Lower leg skin (tissue), 4 donors: ENCODE results near the gene SNTG2. TPM values are rescaled to one million over a fixed set of nuclear protein-coding genes. Genes with fewer than 3 reads are reported as not detected.

Experiments used
- DNase-seq, 2 donors: peaks; one replicate each; pipeline ENCODE4 v3.0.0-alpha.2; 2019; ENCODE audit warnings: low spot score in 2 of 2
- H3K4me3 ChIP-seq: fragments of 200-600 bp; sonication (generic); 2 replicates; pipeline ENCODE4 v1.5.1; 2017; ENCODE audit warnings: mild to moderate bottlenecking, low read depth; ENCODE audit not compliant: poor library complexity, severe bottlenecking
- POLR2A ChIP-seq, 2 donors: fragments of 450-650 bp; IDR thresholded peaks; one replicate each; pipeline ENCODE4 v1.6.1; 2016 to 2017; ENCODE audit warnings: antibody characterized with exemption in 2 of 2, mild to moderate bottlenecking in 1 of 2, moderate library complexity in 1 of 2
- WGBS, 2 donors: methylation state at CpG; one replicate each; pipeline ENCODE4 v1.1.5; 2018; 5-methylcytosine and 5-hydroxymethylcytosine counted together
- intact Hi-C: fragments of 100-400 bp; cut with DNase I; formaldehyde crosslinking; loops from one replicate; pipeline ENCODE4 v1.15.0; 2023; ENCODE audit warnings: low total_unique reads
- total RNA-seq, 4 donors: library from RNA; depleted of rRNA; stranded (reverse); fragments of >200 nt; gene quantifications; one replicate each; pipeline ENCODE4 v1.1.0, GENCODE V29; 2016
- TF ChIP-seq, protein P1 (sequence below), 3 donors: fragments of 450-650 bp; IDR thresholded peaks; one replicate each; pipeline ENCODE4 v1.5.1; 2016; ENCODE audit warnings: antibody characterized with exemption in 3 of 3, mild to moderate bottlenecking in 3 of 3, moderate library complexity in 2 of 3

Gene SNTG2
- total RNA-seq, 4 donors from 2014 or later = 1.4 to 15.3 (median 6.3) TPM

DNA sequence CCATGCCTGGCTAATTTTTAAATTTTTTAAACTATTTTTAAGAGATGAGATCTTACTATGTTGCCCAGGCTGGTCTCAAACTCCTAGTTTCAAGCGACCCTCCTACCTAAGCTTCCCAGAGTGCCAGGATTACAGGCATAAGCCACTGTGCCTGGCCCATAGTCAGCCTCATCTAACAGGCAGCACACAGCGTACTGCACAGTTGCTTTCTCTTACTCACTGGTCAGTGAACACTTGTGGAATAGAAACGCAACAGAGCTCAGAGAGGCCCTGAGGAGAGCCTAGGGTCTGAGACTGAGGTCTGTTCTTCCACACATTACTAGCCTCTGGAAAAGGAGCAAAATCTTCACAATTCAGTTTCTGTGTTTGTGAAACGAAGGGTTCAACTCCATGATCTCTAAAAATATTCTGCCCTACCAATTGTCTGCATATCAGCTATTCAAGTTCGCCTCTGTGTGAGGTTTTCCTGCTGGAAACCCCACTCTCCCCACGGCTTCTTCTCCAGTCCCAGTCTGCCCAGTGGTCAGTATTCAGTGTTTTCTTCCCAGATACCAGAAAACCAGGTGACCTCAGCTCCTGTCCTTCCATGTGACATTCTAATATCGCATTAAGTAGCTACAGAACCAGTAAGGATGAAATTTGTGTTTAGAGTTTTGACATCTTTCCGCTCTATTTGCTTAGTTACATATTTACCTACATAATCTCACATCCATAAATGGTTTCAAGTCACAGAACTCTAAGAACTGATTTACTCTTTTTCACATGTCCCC lies 26.6 kb upstream of the SNTG2 start:
- TF ChIP-seq, protein P1, sequence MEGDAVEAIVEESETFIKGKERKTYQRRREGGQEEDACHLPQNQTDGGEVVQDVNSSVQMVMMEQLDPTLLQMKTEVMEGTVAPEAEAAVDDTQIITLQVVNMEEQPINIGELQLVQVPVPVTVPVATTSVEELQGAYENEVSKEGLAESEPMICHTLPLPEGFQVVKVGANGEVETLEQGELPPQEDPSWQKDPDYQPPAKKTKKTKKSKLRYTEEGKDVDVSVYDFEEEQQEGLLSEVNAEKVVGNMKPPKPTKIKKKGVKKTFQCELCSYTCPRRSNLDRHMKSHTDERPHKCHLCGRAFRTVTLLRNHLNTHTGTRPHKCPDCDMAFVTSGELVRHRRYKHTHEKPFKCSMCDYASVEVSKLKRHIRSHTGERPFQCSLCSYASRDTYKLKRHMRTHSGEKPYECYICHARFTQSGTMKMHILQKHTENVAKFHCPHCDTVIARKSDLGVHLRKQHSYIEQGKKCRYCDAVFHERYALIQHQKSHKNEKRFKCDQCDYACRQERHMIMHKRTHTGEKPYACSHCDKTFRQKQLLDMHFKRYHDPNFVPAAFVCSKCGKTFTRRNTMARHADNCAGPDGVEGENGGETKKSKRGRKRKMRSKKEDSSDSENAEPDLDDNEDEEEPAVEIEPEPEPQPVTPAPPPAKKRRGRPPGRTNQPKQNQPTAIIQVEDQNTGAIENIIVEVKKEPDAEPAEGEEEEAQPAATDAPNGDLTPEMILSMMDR (IDR thresholded peaks at IDR 0.05) = no peak
- no peak for TF ChIP-seq POLR2A (IDR thresholded peaks at IDR 0.05)
- 75 to 79% methylated on average over 8 of the region's 8 CpGs for WGBS, 2 donors
- H3K4me3 ChIP-seq = no peak overlapping the region
- no peak for DNase-seq
- intact Hi-C loops = no loop called here

DNA sequence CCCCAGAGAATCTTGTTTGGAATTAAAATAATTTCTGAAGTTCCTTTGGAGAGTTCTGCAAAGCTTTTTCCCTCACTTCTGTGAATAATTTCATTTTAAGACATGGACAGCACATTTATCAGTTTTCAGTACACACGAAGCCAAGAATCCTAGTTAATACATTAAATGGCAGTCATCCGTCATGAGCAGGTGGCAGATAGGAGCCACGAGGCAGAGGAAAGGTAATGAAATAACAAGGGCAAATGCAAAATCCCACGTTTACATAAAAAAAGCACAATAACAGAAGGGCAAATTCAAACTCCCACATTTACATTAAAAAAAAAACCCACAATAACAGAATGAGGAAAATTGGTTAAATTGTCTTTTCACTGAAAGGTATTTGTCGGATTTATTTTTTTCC lies 25.9 kb upstream of the SNTG2 start:
- H3K4me3 ChIP-seq = no peak overlapping the region
- DNase-seq = no peak
- TF ChIP-seq POLR2A (IDR thresholded peaks at IDR 0.05) = no peak
- TF ChIP-seq, protein P1 (IDR thresholded peaks at IDR 0.05) = no peak
- intact Hi-C loops = no loop called here
- WGBS, 2 donors = 72 to 73% methylated on average over 5 of the region's 5 CpGs

DNA sequence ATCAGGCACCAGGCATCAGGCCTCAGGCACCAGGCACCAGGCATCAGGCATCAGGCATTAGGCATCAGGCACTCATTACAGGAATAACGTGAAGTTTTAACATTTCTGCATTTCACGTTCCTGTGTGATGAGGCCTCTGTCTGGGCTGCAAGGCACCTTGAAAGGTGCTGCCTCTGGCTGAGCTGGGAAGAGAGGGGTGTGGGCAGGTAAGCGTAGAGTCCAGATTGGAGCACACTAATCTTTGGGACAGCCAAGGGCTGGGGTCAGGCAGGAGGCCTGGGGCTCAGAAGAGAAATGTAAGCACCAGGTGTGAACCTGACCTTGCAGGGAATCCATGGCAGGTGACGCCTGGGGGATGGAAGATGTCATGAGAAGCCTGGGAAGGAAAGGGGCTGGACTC lies 25.3 kb upstream of the SNTG2 start:
- intact Hi-C loops = no loop called here
- H3K4me3 ChIP-seq = no peak overlapping the region
- TF ChIP-seq POLR2A (IDR thresholded peaks at IDR 0.05) = no peak
- TF ChIP-seq, protein P1 (IDR thresholded peaks at IDR 0.05) = no peak
- DNase-seq = peak in 1 of 2 donors; percentile 32
- WGBS, 2 donors = 79 to 80% methylated on average over 4 of the region's 4 CpGs

DNA sequence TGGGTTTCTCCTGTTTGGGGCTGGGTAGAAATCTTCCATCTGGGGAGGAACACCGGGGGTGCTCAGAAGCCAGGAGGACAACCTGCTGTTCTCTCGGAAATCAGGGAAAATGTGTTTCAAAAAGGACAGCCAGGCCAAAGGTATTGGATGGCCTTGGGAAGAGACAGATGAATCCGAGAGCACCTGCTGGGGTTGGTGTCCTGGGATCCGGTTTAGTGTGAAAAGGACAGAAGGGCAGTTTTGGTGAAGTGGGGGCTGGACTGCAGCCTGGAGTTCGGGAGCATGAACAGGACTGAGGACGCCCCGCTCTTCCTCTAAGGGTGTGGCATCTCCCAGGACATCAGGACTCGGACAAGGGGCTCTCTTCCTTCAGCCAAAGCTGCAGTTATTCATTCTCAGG lies 24.9 kb upstream of the SNTG2 start:
- intact Hi-C loops = no loop called here

DNA sequence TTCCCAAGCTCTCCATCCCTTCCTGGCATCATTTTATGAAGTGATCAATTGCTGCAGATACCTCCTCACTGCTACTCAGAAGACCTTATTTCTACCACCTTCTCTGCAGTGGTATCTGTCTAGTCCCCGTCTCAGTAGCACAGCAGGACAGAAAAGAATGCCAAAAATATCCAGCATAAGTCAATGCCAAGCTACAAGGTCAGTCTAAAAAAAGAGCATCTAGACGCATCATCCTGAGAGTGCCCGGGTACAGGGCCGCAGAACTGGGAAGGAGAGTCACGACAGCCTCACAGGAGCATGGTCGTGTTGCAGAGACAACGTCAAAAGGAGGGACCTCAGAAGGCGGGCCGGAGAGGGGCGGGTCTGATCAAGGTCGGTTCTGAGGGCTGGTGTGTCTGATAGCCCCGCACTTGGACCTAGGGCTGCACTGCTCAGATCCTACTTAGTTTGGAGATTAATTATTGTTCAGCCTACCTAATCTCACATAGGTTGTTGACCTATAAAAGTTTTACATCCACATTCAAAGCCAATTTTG lies 24.3 kb upstream of the SNTG2 start:
- WGBS, 2 donors = 90% methylated on average over 12 of the region's 12 CpGs
- peak in 1 of 2 donors; percentile 61 for DNase-seq
- intact Hi-C loops = no loop called here
- H3K4me3 ChIP-seq = no peak overlapping the region
- no peak for TF ChIP-seq POLR2A (IDR thresholded peaks at IDR 0.05)
- TF ChIP-seq, protein P1 (IDR thresholded peaks at IDR 0.05) = no peak

More for the DNA sequence above, 24.9 kb upstream of the SNTG2 start:
- no peak for TF ChIP-seq POLR2A (IDR thresholded peaks at IDR 0.05)
- TF ChIP-seq, protein P1 (IDR thresholded peaks at IDR 0.05) = no peak
- H3K4me3 ChIP-seq = no peak overlapping the region
- 80 to 83% methylated on average over 8 of the region's 8 CpGs for WGBS, 2 donors
- DNase-seq = peak in 1 of 2 donors; percentile 74
